Neural progenitor cell (in vitro differentiated cells): ENCODE results near the gene PTPRR. TPM values are rescaled to one million over a fixed set of nuclear protein-coding genes. Genes with fewer than 3 reads are reported as not detected.
A peak's percentile ranks its signal among the peaks of the same experiment; 100 is the strongest.

Source experiments
- DNase-seq: peaks from one replicate; pipeline ENCODE4 v3.0.0-alpha.2; 2016; ENCODE audit warnings: low spot score
- H2AFZ ChIP-seq: fragments of 200-600 bp; sonication (generic); replicated peaks from 2 replicates; pipeline ENCODE4 v1.6.1; 2016; ENCODE audit warnings: antibody characterized with exemption
- H3F3A ChIP-seq: fragments of 200-600 bp; sonication (generic); 2 replicates; pipeline ENCODE4 v1.6.1; 2016; ENCODE audit warnings: antibody characterized with exemption, low read depth
- H3K27ac ChIP-seq: fragments of 200-600 bp; sonication (generic); 2 replicates; pipeline ENCODE4 v1.5.1; 2016; ENCODE audit warnings: mild to moderate bottlenecking
- H3K27me3 ChIP-seq: fragments of 200-600 bp; sonication (generic); 2 replicates; pipeline ENCODE4 v1.6.1; 2016; ENCODE audit warnings: mild to moderate bottlenecking, moderate library complexity
- H3K36me3 ChIP-seq: fragments of 200-600 bp; sonication (generic); 2 replicates; pipeline ENCODE4 v1.5.1; 2016
- H3K4me1 ChIP-seq: fragments of 200-600 bp; sonication (generic); 2 replicates; pipeline ENCODE4 v1.6.1; 2016; ENCODE audit warnings: mixed run types
- H3K4me2 ChIP-seq: fragments of 200-600 bp; sonication (generic); 2 replicates; pipeline ENCODE4 v1.6.1; 2016
- H3K4me3 ChIP-seq: fragments of 200-600 bp; sonication (generic); 2 replicates; pipeline ENCODE4 v1.5.1; 2016
- H3K79me2 ChIP-seq: fragments of 200-600 bp; sonication (generic); 2 replicates; pipeline ENCODE4 v1.6.1; 2016; ENCODE audit warnings: low read depth
- H3K9ac ChIP-seq: fragments of 200-600 bp; sonication (generic); 2 replicates; pipeline ENCODE4 v1.6.1; 2016
- H3K9me3 ChIP-seq: fragments of 200-600 bp; sonication (generic); 2 replicates; pipeline ENCODE4 v1.5.1; 2016; ENCODE audit warnings: low read depth
- H4K20me1 ChIP-seq: fragments of 200-600 bp; sonication (generic); 2 replicates; pipeline ENCODE4 v1.6.1; 2016; ENCODE audit warnings: low read depth
- H3K27ac Mint-ChIP-seq: 3 replicates; pipeline ENCODE4 v1.8.0; 2021; ENCODE audit warnings: mixed read lengths
- H3K27me3 Mint-ChIP-seq: 2 replicates; pipeline ENCODE4 v1.8.0; 2022; ENCODE audit warnings: low read depth, mild to moderate bottlenecking, inconsistent platforms, moderate library complexity, mixed read lengths; ENCODE audit not compliant: insufficient read depth
- H3K36me3 Mint-ChIP-seq: 3 replicates; pipeline ENCODE4 v1.8.0; 2021; ENCODE audit warnings: mixed read lengths
- H3K4me1 Mint-ChIP-seq: 3 replicates; pipeline ENCODE4 v1.8.0; 2021; ENCODE audit warnings: mixed read lengths
- H3K4me3 Mint-ChIP-seq: 3 replicates; pipeline ENCODE4 v1.8.0; 2021; ENCODE audit warnings: mild to moderate bottlenecking, moderate library complexity, mixed read lengths
- H3K9me3 Mint-ChIP-seq: 3 replicates; pipeline ENCODE4 v1.8.0; 2020; ENCODE audit warnings: mixed read lengths
- CTCF ChIP-seq: fragments of 200-600 bp; sonication (generic); IDR thresholded peaks from 2 replicates; pipeline ENCODE4 v1.5.1; 2017; ENCODE audit warnings: antibody characterized with exemption, mild to moderate bottlenecking
- EZH2 ChIP-seq: fragments of 200-600 bp; sonication (generic); IDR thresholded peaks from 2 replicates; pipeline ENCODE4 v1.6.1; 2017; ENCODE audit warnings: antibody characterized with exemption, mild to moderate bottlenecking, moderate library complexity
- EZH2phosphoT487 ChIP-seq: fragments of 200-600 bp; sonication (generic); IDR thresholded peaks from 2 replicates; pipeline ENCODE4 v1.6.1; 2017; ENCODE audit warnings: antibody characterized with exemption
- total RNA-seq: library from RNA; depleted of rRNA; stranded (reverse); fragments of >200 nt; gene quantifications from 2 replicates; pipeline ENCODE4 v1.2.3, GENCODE V29; 2015; ENCODE audit warnings: low replicate concordance

The PTPRR gene
- total RNA-seq, 1 donor from 2014 or later, result not detected

DNA sequence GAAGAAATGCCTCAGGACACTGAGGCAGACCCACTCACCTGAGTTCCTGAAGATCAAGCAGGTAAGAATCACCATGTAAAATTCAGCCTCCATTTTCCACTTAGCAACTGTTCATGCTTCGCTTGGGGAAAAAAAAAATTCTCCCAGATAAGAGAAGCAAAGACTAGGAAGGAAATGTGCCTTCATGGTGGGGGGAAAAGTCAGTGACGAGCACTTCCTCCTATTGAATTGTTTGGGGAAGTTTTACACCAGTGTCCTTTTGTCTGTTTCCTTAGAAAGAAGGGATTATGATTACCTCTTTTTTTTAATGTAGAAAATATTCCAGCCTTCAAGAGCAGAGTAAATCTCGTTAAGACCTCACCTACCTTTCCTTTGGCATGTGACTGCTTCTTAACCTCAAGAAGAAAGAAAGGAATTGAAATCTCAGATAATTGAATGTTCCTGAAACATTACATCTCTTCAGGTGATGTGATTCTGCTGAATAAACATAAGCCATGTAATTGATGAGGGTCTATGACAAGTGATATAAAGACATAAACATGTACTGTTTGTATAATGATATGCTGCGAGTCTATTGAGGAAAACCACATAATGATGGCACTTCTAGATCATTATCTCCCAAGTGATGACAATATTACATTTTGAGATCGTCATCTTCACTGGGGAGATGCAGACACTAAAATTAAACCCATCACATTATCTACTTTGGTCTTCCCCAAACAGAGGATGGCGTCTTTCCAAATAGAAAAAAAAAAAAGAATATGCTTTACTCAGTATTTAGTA, 283.0 kb downstream of the PTPRR start, which contains the start of gene PTPRB:
Gene PTPRB (minus strand): TSS at position 127 of the 783 bp plus-strand sequence. CDS start 34 bp downstream, at position 93.
- Mint-ChIP-seq H3K27ac (no peak within 1 kb of the TSS), H3K27me3 (peaks cover 4% of the 10 kb centered on the region), H3K4me1 (no peaks in the 10 kb centered on the region), H3K36me3 (no peaks in the 10 kb centered on the region), H3K9me3 (no peaks in the 10 kb centered on the region), H3K4me3 (no peak within 1 kb of the TSS)
- H3K36me3 ChIP-seq, result no peaks in the 10 kb centered on the region
- H2AFZ ChIP-seq, result no peak within 1 kb of the TSS
- H3K9me3 ChIP-seq, result no peaks in the 10 kb centered on the region
- H3F3A ChIP-seq, result no peaks in the 10 kb centered on the region
- H3K27me3 ChIP-seq, result no peaks in the 10 kb centered on the region
- H3K4me1 ChIP-seq, result no peaks in the 10 kb centered on the region
- no peaks in the 10 kb centered on the region for H4K20me1 ChIP-seq
- H3K79me2 ChIP-seq, result no peaks in the 10 kb centered on the region
- H3K9ac ChIP-seq, result no peak within 1 kb of the TSS
- DNase-seq, result no peak
- no peak within 1 kb of the TSS for H3K4me3 ChIP-seq
- no peak for TF ChIP-seq EZH2
- H3K27ac ChIP-seq, result no peak within 1 kb of the TSS
- H3K4me2 ChIP-seq, result no peak within 1 kb of the TSS

DNA sequence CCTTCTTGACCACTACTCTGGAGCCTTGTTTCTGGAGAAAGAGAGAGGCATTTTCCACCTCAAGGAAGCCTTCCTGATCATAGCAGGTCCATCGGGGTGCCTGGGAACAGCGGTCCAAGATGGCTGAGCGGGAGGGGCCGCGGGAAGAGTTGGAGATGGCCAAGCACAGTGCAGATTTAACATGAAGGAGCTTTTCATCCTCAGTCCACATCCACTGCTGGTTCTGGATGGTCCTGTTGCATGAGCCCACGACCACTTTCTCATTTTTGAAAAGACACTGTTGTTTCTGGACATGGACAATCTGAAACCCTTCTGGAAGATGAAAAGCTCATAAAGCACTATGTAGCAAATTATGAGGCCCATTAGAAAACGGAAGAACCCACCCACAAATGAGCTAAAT, 284.8 kb downstream of the PTPRR start:
- Histone ChIP-seq H3K4me3 (no peak overlapping the region), H3K27me3 (no peaks in the 10 kb centered on the region), H3F3A (no peaks in the 10 kb centered on the region), H3K4me2 (no peak overlapping the region), H3K4me1 (no peaks in the 10 kb centered on the region), H2AFZ (no peak overlapping the region), H3K9ac (no peak overlapping the region), H3K79me2 (no peaks in the 10 kb centered on the region), H3K27ac (no peak overlapping the region), H3K9me3 (no peaks in the 10 kb centered on the region), H3K36me3 (no peaks in the 10 kb centered on the region), H4K20me1 (no peaks in the 10 kb centered on the region)
- Mint-ChIP-seq H3K27ac (no peak overlapping the region), H3K36me3 (no peaks in the 10 kb centered on the region), H3K4me1 (no peaks in the 10 kb centered on the region), H3K9me3 (no peaks in the 10 kb centered on the region), H3K4me3 (no peak overlapping the region), H3K27me3 (peaks cover 4% of the 10 kb centered on the region)
- no peak for DNase-seq
- TF ChIP-seq EZH2, result no peak
- TF ChIP-seq CTCF, result no peak
- TF ChIP-seq EZH2phosphoT487, result no peak

DNA sequence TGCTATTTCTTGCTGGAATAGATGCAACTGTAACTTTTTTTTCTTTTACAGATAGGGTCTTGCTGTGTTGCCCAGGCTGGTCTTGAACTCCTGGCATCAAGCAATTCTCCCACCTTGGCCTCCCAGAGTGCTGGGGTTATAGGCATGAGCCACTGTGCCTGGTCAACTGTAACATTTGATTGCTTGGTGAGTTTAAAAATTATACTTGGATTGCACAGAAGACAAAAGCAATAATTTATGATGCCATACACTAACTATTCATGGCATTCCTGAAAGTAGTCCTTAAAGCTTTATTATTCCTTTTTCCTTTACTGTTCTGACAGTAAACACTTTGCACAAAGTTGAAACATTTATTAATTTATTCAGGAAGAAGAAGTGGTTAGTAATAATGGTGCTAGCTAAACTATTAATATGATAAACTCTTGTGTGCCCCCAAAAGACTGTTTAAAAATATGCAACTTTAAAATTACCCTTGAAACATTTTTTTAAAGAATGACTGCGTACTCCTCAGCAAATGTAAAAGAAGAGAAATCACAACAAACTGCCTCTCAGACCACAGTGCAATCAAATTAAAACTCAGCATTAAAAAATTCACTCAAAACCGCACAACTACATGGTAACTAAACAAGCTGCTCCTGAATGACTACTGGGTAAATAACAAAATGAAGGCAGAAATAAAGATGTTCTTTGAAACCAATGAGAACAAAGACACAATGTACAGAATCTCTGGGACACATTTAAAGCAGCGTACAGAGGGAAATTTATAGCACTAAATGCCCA, 291.6 kb downstream of the PTPRR start:
- H3K9me3 ChIP-seq, result no peaks in the 10 kb centered on the region
- no peak overlapping the region for H3K27ac Mint-ChIP-seq
- H3K4me1 Mint-ChIP-seq, result no peaks in the 10 kb centered on the region
- no peaks in the 10 kb centered on the region for H3K4me1 ChIP-seq
- no peaks in the 10 kb centered on the region for H3F3A ChIP-seq
- H3K9ac ChIP-seq, result no peak overlapping the region
- no peaks in the 10 kb centered on the region for H3K27me3 ChIP-seq
- TF ChIP-seq EZH2phosphoT487 (no peak), CTCF (no peak), EZH2 (no peak)
- H2AFZ ChIP-seq, result peak overlapping the region; percentile 37
- no peak overlapping the region for H3K4me3 Mint-ChIP-seq
- no peak overlapping the region for H3K4me2 ChIP-seq
- no peaks in the 10 kb centered on the region for H3K79me2 ChIP-seq
- H3K27me3 Mint-ChIP-seq, result peaks cover 2% of the 10 kb centered on the region
- no peak overlapping the region for H3K27ac ChIP-seq
- H3K36me3 ChIP-seq, result no peaks in the 10 kb centered on the region
- H3K36me3 Mint-ChIP-seq, result no peaks in the 10 kb centered on the region
- H3K4me3 ChIP-seq, result no peak overlapping the region
- no peaks in the 10 kb centered on the region for H4K20me1 ChIP-seq
- no peak for DNase-seq
- peaks cover 4% of the 10 kb centered on the region for H3K9me3 Mint-ChIP-seq
